Suprapubic skin (tissue), 4 donors: ENCODE results near the gene TRIAP1.

ENCODE experiments used
- POLR2A ChIP-seq, 2 donors: fragments of 450-650 bp; IDR thresholded peaks; one replicate each; pipeline ENCODE4 v1.6.1; 2017; ENCODE audit warnings: antibody characterized with exemption in 2 of 2, mild to moderate bottlenecking in 2 of 2, moderate library complexity in 2 of 2
- POLR2AphosphoS5 ChIP-seq, 3 donors: sonication (generic); formaldehyde crosslinking; IDR thresholded peaks; one replicate each; pipeline ENCODE4 v1.6.1; 2017; ENCODE audit warnings: antibody characterized with exemption in 3 of 3
- TF ChIP-seq, protein P1 (sequence below), 2 donors: fragments of 200-600 bp in 1 of 2; fragments of 450-650 bp in 1 of 2; sonication (generic) in 1 of 2; IDR thresholded peaks; one replicate each; pipeline ENCODE4 v1.5.1; 2016 to 2019; ENCODE audit warnings: antibody characterized with exemption in 2 of 2, mild to moderate bottlenecking in 1 of 2, moderate library complexity in 1 of 2

DNA sequence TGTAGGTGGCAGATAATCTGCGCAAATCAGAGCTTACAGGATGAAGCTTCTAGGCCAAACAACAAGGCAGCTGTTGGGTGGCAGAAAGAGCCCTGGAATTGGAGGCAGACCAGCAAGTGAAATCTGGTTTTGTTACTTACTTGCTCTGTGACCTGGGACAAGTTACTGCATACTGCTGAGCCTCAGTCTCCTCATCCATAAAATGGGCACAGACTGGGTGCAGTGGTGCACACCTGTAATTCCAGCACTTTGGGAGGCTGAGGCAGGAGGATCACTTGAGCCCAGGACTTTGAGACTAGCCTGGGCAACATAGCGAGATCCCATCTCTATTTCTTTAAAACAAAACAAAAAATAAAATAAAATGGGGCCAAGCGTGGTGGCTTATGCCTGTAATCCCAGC lies 39.6 kb downstream of the TRIAP1 start:
- TF ChIP-seq POLR2AphosphoS5 (IDR thresholded peaks at IDR 0.05) (no peak), POLR2A (IDR thresholded peaks at IDR 0.05) (no peak)
- TF ChIP-seq, protein P1, sequence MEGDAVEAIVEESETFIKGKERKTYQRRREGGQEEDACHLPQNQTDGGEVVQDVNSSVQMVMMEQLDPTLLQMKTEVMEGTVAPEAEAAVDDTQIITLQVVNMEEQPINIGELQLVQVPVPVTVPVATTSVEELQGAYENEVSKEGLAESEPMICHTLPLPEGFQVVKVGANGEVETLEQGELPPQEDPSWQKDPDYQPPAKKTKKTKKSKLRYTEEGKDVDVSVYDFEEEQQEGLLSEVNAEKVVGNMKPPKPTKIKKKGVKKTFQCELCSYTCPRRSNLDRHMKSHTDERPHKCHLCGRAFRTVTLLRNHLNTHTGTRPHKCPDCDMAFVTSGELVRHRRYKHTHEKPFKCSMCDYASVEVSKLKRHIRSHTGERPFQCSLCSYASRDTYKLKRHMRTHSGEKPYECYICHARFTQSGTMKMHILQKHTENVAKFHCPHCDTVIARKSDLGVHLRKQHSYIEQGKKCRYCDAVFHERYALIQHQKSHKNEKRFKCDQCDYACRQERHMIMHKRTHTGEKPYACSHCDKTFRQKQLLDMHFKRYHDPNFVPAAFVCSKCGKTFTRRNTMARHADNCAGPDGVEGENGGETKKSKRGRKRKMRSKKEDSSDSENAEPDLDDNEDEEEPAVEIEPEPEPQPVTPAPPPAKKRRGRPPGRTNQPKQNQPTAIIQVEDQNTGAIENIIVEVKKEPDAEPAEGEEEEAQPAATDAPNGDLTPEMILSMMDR (IDR thresholded peaks at IDR 0.05) = no peak
